BLaER1 (cell line): Measurements from ENCODE around the gene SIVA1.
A peak's percentile ranks its signal among the peaks of the same experiment; 100 is the strongest.

ENCODE experiments used
- H3K27ac ChIP-seq: shearing (Covaris generic); formaldehyde crosslinking; 2 replicates; pipeline ENCODE4 v1.8.1; 2022
- H3K27me3 ChIP-seq: shearing (Covaris generic); formaldehyde crosslinking; 2 replicates; pipeline ENCODE4 v1.8.1; 2022
- H3K36me3 ChIP-seq: shearing (Covaris generic); formaldehyde crosslinking; 2 replicates; pipeline ENCODE4 v1.8.1; 2022
- H3K4me1 ChIP-seq: shearing (Covaris generic); formaldehyde crosslinking; 2 replicates; pipeline ENCODE4 v1.8.1; 2022
- H3K4me2 ChIP-seq: shearing (Covaris generic); formaldehyde crosslinking; 2 replicates; pipeline ENCODE4 v1.8.1; 2022
- H3K4me3 ChIP-seq: shearing (Covaris generic); formaldehyde crosslinking; 2 replicates; pipeline ENCODE4 v1.8.1; 2022
- H3K9ac ChIP-seq: shearing (Covaris generic); formaldehyde crosslinking; 2 replicates; pipeline ENCODE4 v1.8.1; 2022
- H3K9me3 ChIP-seq: shearing (Covaris generic); formaldehyde crosslinking; 2 replicates; pipeline ENCODE4 v1.8.1; 2022
- H4K20me1 ChIP-seq: shearing (Covaris generic); formaldehyde crosslinking; 2 replicates; pipeline ENCODE4 v1.8.1; 2022
- Cebpa-rat ChIP-seq: shearing (Covaris generic); IDR thresholded peaks from 2 replicates; pipeline ENCODE4 v1.8.1; 2022

Gene SIVA1

DNA sequence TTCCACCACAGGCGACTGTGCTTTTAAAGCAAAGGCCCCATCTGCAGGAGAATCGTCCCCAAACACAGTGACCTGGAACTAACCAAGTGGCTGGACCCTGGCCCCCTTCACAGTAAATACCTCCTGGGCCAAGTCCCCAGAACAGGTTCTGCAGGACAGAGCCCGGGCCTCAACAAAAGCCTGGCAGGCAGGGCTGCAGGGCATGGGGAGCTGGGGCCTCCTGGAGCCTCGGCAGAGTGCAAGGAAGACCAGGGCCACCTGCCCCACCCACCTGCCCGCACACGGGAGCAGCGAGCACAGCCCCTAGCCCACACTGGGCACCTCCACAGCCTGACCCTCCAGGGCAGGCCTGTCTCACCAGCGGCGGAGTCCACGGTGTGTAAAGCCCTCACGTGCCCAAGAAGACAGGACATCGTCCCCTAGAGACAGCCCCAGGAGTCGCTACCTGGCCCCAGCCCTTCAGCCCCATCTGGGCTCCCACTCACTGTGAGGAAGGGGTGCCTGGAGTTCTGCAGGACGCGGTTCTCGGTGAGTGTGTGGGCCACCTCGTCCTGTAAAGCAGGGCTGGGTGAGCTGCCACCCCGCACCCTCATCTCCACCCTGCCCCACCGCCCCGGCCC lies 21.6 kb downstream of the SIVA1 start:
- H3K36me3 ChIP-seq: peaks cover 99% of the 10 kb centered on the region

DNA sequence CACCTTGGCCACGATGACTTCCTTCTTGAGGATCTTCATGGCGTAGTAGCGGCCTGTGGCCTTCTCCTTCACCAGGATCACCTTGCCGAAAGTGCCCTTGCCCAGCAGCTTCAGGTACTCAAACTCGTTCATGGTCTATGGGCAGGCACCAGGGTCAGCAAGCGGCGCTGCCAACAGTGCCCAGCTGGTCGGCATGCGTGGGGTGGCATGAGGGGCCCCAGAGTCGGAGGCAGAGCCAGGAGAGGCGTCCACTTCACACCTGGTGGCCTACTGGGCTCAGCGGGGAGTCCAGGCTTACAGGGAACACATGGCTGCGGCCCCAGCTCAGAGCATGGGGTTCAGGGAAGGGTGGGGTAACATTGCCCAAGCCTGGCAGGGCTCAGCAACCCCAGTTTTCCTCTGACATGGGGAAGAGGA lies 22.1 kb downstream of the SIVA1 start:
- Histone ChIP-seq H3K27me3 (no peaks in the 10 kb centered on the region), H3K4me3 (no peak overlapping the region), H3K4me1 (no peaks in the 10 kb centered on the region; the same call in 1 of the 2 replicates), H3K27ac (no peak overlapping the region), H3K9ac (no peak overlapping the region), H4K20me1 (peaks cover 73% of the 10 kb centered on the region), H3K9me3 (peaks cover 19% of the 10 kb centered on the region), H3K36me3 (peaks cover 99% of the 10 kb centered on the region), H3K4me2 (no peak overlapping the region)
- no peak for TF ChIP-seq Cebpa-rat

More for the DNA sequence above, 21.6 kb downstream of the SIVA1 start:
- TF ChIP-seq Cebpa-rat: no peak
- Histone ChIP-seq H3K27me3 (no peaks in the 10 kb centered on the region), H3K4me3 (no peak overlapping the region), H3K27ac (no peak overlapping the region), H3K9me3 (peaks cover 19% of the 10 kb centered on the region), H3K4me1 (peaks cover 5% of the 10 kb centered on the region), H3K4me2 (no peak overlapping the region), H4K20me1 (peaks cover 73% of the 10 kb centered on the region), H3K9ac (no peak overlapping the region)

DNA sequence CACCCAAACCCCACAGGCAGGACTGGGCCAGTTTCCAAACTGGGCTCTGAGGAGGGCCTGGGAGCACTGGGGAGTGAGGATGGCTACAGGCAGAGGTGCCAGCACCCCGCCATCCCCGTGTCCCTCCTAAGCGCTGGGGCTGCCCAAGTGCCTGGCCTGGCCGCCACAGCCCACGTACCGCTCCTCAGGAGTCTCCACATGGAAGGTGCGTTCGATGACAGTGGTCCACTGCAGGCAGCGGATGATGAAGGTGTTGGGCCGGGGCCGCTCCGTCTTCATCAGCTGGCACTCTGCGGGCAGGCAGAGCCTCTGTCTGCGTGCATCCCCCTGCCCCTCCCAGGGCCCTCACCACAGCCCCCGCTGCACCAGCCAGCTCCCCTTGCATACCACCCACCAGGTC lies 23.5 kb downstream of the SIVA1 start:
- peaks cover 98% of the 10 kb centered on the region for H3K36me3 ChIP-seq
- no peak overlapping the region for H3K27ac ChIP-seq
- H3K4me3 ChIP-seq: no peak overlapping the region
- H3K9ac ChIP-seq: no peak overlapping the region
- peaks cover 3% of the 10 kb centered on the region; the same call in 1 of the 2 replicates for H3K4me1 ChIP-seq
- H3K9me3 ChIP-seq: peaks cover 13% of the 10 kb centered on the region
- TF ChIP-seq Cebpa-rat: no peak
- H4K20me1 ChIP-seq: peaks cover 85% of the 10 kb centered on the region
- H3K27me3 ChIP-seq: no peaks in the 10 kb centered on the region
- no peak overlapping the region for H3K4me2 ChIP-seq

DNA sequence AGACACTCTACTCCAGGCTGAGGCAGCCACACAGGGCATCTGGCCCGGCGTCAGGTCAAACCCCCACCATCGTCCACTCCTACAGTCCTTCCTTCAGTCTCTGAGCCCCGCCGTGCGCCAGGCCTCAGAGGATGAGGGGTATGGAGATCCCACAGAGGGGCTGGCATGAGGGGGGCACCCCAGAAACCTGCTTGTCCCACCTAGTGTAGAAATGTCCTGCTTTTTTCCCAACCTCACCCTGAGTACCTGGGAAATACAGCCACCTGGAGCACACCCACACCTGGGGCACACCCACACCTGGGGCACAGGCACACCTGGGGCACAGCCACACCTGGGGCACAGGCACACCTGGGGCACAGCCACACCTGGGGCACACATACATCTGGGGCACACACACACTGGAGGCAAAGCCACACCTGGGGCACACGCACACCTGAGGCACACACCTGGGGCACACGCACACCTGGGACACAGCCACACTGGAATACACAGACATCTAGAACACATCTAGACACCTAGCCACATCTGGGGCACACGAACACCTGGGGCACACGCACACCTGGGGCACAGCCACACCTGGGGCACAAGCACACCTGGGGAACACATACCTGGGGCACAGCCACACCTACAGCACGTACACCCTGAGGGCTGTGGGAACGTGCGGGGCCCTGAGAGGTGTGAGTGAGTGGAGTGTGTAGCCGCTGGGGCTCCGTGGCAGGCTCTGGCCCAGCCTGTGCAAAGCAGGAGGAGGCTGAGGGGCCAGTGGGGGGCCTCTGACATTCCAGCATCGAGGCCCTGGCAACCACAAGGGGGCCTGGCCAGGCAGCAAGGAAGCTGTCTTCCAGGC lies 24.2 kb downstream of the SIVA1 start:
- H3K9ac ChIP-seq: no peak overlapping the region
- peaks cover 5% of the 10 kb centered on the region; the same call in 1 of the 2 replicates for H3K4me1 ChIP-seq
- no peaks in the 10 kb centered on the region for H3K27me3 ChIP-seq
- H3K4me2 ChIP-seq: no peak overlapping the region
- no peak for TF ChIP-seq Cebpa-rat
- peaks cover 6% of the 10 kb centered on the region for H3K9me3 ChIP-seq
- H3K36me3 ChIP-seq: peaks cover 96% of the 10 kb centered on the region
- no peak overlapping the region for H3K4me3 ChIP-seq
- no peak overlapping the region for H3K27ac ChIP-seq
- peaks cover 86% of the 10 kb centered on the region for H4K20me1 ChIP-seq

DNA sequence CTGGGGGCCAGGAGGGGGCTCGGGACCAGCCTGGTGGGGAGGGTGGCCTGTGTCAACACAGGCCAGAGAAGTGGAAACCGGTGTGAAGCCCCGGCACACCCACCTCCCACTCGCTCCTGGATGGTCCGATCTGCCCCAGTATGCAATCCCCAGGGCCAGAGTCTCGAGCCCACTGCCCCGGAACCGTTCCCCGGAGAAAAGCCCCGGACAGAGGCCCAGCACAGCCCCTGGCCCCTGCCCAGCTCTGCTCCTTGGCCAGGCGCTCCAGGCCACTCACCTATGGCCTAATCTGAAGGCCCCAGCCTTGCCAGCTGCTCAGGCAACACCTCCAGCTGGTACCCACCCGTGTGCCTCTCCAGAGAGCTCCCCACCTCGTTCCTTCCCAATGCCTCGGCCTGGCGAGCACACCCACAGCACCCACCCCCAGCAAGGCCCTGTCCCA lies 24.9 kb downstream of the SIVA1 start:
- no peak overlapping the region for H3K4me3 ChIP-seq
- no peak overlapping the region for H3K4me2 ChIP-seq
- H4K20me1 ChIP-seq: peaks cover 88% of the 10 kb centered on the region
- no peaks in the 10 kb centered on the region for H3K27me3 ChIP-seq
- no peak overlapping the region for H3K27ac ChIP-seq
- TF ChIP-seq Cebpa-rat: no peak
- H3K9ac ChIP-seq: no peak overlapping the region
- no peaks in the 10 kb centered on the region for H3K9me3 ChIP-seq
- peaks cover 96% of the 10 kb centered on the region for H3K36me3 ChIP-seq
- H3K4me1 ChIP-seq: peaks cover 12% of the 10 kb centered on the region

DNA sequence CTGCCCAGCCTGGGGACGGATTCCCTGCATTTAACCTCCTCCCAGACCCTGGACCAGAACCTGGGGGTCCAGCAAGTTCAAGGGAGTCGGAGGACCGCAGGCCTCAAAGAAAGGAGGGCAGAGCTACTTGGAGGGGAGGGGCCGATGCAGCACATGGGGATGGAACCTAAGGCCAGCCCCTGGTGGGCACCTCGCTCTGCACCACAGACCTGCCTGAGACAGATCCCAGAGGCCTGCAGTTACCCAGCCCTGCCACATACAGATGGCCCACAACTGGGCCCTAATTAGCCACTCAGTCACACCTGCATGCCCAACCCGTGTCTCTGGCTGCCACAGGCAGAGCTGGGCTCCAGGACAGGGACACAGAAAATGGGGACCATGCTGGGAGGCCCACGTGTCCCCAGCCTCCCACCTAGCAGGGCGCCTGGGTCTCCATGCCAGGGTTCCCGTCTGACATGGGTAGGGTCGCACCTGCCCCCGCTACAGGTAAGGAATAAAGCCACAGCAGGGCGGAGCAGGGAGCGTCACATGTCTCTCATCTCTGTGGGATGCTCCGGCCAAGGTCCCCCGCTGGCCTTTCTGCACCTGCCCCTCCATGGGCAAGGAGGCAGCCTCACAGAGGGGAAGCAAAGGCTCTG lies 25.9 kb downstream of the SIVA1 start:
- Histone ChIP-seq H3K27ac (no peak overlapping the region), H3K4me2 (no peak overlapping the region), H3K36me3 (peaks cover 92% of the 10 kb centered on the region), H3K9me3 (no peaks in the 10 kb centered on the region), H3K4me3 (no peak overlapping the region), H3K9ac (no peak overlapping the region), H4K20me1 (peaks cover 86% of the 10 kb centered on the region), H3K4me1 (peaks cover 21% of the 10 kb centered on the region), H3K27me3 (no peaks in the 10 kb centered on the region)
- no peak for TF ChIP-seq Cebpa-rat

DNA sequence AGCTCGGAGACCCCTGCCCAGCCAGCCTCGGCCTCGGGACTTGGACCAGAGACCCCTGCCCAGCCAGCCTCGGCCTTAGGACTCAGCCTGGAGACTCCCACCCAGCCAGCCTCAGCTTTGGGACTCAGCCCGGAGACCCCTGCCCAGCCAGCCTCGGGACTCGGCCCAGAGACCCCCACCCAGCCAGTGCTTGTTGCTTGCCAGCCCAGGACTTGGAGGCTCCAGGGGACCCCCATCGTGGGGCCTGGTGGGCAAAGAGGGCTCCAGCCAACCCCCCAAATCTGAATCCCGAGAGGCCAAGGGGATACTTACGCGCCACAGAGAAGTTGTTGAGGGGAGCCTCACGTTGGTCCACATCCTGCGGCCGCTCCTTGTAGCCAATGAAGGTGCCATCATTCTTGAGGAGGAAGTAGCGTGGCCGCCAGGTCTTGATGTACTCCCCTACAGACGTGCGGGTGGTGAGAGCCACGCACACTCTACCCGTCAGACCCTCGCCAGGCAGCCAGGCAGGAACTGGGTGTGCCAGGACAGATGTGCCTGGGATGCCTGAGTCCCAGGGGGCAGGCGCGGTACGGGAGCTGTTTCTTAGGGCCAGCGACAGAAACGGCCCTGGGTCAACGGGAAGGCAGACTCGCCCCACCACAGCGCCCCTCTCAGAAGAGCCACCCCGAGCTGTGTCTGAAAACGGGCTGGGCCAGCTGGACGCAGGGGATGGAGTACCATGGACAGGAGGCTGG lies 27.0 kb downstream of the SIVA1 start:
- Histone ChIP-seq H4K20me1 (peaks cover 93% of the 10 kb centered on the region), H3K27me3 (no peaks in the 10 kb centered on the region), H3K27ac (0 out of 2 replicates have a peak overlapping the region, but pooled peaks have one; percentile 18), H3K4me2 (no peak overlapping the region), H3K4me3 (no peak overlapping the region), H3K9me3 (no peaks in the 10 kb centered on the region), H3K9ac (no peak overlapping the region), H3K36me3 (peaks cover 92% of the 10 kb centered on the region), H3K4me1 (peaks cover 32% of the 10 kb centered on the region)
- no peak for TF ChIP-seq Cebpa-rat

DNA sequence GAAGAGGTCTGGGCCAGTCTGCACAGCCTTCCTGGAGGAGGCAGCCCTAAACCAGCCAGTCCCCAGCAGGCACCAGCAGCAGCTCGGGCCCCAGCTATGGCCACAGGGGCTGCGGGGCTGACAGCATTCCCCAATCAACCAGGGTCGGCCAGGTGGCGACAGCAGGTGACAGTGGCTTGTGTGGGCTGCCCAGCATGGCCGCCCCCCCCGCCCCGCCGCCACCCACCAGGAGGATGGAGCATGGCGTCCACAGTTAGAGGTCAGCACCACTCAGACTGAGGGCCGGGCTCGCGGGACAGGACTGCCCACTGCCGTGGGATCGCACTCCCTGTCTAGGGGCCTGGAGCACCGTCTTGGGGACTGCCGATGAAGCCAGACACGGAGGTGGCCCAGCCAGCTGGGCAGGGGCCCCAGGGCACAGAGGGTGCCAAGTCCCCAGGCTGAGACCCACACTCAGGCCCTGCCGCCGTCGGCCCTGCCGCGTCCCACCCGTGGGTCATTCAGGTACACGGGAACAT lies 27.6 kb downstream of the SIVA1 start:
- Histone ChIP-seq H3K27ac (0 out of 2 replicates have a peak overlapping the region, but pooled peaks have one; percentile 13), H3K36me3 (peaks cover 92% of the 10 kb centered on the region), H3K9me3 (no peaks in the 10 kb centered on the region), H3K9ac (no peak overlapping the region), H3K27me3 (no peaks in the 10 kb centered on the region), H3K4me1 (peaks cover 37% of the 10 kb centered on the region), H4K20me1 (peaks cover 94% of the 10 kb centered on the region), H3K4me2 (no peak overlapping the region), H3K4me3 (no peak overlapping the region)
- no peak for TF ChIP-seq Cebpa-rat
